ENCODE results near the gene TBC1D26.

- no peak for TF ChIP-seq CTCF (IDR thresholded peaks at IDR 0.05; ENCODE audit: insufficient read depth, low read length, poor library complexity, severe bottlenecking)
- no peak for TF ChIP-seq EZH2phosphoT487 (conservative IDR thresholded peaks at IDR 0.05; ENCODE audit: low read length)
Observed at GRCh38 chr17:15782866-15783265, 50.8 kb downstream of the TBC1D26 start.
